ENCODE data around the gene TANGO6.
A peak's percentile ranks its signal among the peaks of the same experiment; 100 is the strongest.

Gene TANGO6

DNA sequence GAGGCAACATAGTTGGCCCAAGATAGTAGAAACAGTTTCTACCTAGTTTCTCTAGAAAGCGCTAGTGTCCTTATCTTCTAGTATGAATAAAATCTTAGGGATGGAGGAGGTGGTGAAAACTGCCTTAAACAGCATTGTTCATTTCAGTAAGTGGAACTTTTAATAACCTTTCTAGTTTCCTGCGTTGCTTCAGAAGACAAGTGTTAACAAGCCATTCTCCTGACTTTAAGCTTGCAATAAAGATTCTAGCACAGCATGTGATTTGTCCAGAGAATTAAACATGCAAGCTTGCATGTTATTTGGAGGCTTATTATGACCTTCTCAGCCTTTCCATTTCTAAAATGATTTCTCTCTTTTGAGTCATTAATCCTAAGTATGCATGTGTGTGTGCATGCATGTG is 72.3 kb downstream of the TANGO6 start:
- DNase-seq (ENCODE audit: low read depth) = no peak
- Histone ChIP-seq H3K9me3 (ENCODE audit: control insufficient read depth, low read length) (no peaks in the 10 kb centered on the region), H3K9ac (ENCODE audit: low read length) (no peak overlapping the region), H3K36me3 (ENCODE audit: control insufficient read depth, insufficient read depth, low read length, severe bottlenecking) (peaks cover 30% of the 10 kb centered on the region), H3K27me3 (replicated peaks; ENCODE audit: control insufficient read depth, insufficient read depth, low read length) (no peaks in the 10 kb centered on the region), H3K4me1 (ENCODE audit: control insufficient read depth, insufficient read depth, low read length) (no peaks in the 10 kb centered on the region), H3K4me3 (ENCODE audit: low read length) (no peak overlapping the region)

DNA sequence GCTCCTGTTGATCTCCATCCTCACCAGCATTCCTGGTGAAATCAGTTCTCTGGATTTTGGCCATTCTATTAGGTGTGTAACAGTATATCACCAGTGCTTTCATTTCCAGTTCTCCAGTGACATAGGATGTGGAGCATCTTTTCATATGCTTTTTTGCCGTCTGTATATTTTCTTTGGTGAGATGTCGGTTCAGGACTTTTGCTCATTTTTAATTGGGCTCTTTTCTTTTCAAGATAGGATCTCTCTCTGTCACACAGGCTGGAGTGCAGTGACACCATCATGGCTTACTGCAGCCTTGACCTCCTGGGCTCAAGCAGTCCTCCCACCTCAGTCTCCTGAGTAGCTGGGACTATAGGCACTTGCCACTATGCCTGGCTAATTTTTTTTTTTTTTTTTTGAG is 74.2 kb downstream of the TANGO6 start:
- Histone ChIP-seq H3K9me3 (ENCODE audit: control insufficient read depth, low read length) (no peaks in the 10 kb centered on the region), H3K9ac (ENCODE audit: low read length) (no peak overlapping the region), H3K4me3 (ENCODE audit: low read length) (no peak overlapping the region), H3K27me3 (replicated peaks; ENCODE audit: control insufficient read depth, insufficient read depth, low read length) (no peaks in the 10 kb centered on the region), H3K4me1 (ENCODE audit: control insufficient read depth, insufficient read depth, low read length) (no peaks in the 10 kb centered on the region), H3K36me3 (ENCODE audit: control insufficient read depth, insufficient read depth, low read length, severe bottlenecking) (peaks cover 30% of the 10 kb centered on the region)
- no peak for DNase-seq (ENCODE audit: low read depth)

DNA sequence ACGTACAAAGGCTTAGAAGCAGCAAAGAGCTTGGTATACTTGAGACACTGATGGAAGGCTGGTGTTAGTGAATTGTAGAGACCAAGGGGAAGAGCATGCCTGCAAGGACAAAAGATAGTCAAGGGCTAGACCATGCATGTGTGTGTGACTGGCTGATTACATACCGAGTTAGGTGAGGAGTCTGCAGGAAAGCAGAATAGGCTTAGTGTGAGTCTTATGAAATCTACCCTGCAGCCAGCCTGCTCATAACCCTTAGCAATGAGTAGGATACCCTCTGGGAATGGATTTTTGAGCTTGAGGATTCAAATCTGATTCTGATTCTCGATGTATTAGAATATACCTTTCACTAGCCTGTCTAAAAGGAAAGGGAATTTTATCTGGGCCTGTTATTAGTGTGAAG is 77.0 kb downstream of the TANGO6 start:
- DNase-seq (ENCODE audit: low read depth) = no peak
- Histone ChIP-seq H3K27me3 (replicated peaks; ENCODE audit: control insufficient read depth, insufficient read depth, low read length) (no peaks in the 10 kb centered on the region), H3K9me3 (ENCODE audit: control insufficient read depth, low read length) (no peaks in the 10 kb centered on the region), H3K4me3 (ENCODE audit: low read length) (no peak overlapping the region), H3K9ac (ENCODE audit: low read length) (no peak overlapping the region), H3K36me3 (ENCODE audit: control insufficient read depth, insufficient read depth, low read length, severe bottlenecking) (peaks cover 28% of the 10 kb centered on the region), H3K4me1 (ENCODE audit: control insufficient read depth, insufficient read depth, low read length) (peaks cover 4% of the 10 kb centered on the region)

DNA sequence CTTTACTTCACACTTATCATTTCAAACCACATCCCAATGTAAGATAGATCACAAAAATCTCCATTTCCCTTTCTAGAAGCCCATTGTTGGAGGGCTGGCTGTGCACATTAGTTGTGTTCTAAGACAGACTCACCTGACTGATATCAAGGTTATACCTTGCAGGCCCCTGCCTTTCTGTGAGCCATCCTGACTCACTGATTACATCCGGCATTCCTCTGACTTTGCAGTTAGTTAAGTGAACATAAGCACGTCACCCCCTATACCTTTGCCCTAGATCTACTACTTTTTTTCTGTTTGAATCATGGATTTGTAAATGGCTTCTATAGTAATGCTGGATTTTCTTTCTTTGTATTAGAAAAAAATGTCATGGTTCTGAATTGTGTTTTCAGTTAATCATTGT is 78.3 kb downstream of the TANGO6 start:
- Histone ChIP-seq H3K36me3 (ENCODE audit: control insufficient read depth, insufficient read depth, low read length, severe bottlenecking) (peaks cover 28% of the 10 kb centered on the region), H3K4me1 (ENCODE audit: control insufficient read depth, insufficient read depth, low read length) (peaks cover 4% of the 10 kb centered on the region), H3K9ac (ENCODE audit: low read length) (no peak overlapping the region), H3K27me3 (replicated peaks; ENCODE audit: control insufficient read depth, insufficient read depth, low read length) (no peaks in the 10 kb centered on the region), H3K9me3 (ENCODE audit: control insufficient read depth, low read length) (no peaks in the 10 kb centered on the region), H3K4me3 (ENCODE audit: low read length) (no peak overlapping the region)
- no peak for DNase-seq (ENCODE audit: low read depth)

DNA sequence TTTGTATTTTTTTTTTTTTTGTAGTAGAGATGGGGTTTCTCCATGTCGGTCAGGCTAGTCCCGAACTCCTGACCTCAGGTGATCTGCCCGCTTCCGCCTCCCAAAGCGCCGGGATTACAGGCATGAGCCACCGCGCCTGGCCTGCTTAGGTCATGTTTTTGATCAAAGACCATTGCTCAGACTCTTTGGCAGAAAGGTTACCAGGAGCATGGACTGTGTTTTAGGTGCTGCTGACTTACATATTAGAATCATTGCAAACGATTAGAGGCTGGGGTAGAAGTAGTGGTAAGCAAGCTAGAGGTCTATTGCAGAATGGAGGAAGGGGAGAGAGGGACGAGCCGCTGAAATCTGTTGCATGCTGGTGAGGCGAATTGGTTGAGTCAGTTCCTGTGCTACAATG is 79.8 kb downstream of the TANGO6 start:
- H3K27me3 ChIP-seq (replicated peaks; ENCODE audit: control insufficient read depth, insufficient read depth, low read length) = no peaks in the 10 kb centered on the region
- H3K9me3 ChIP-seq (ENCODE audit: control insufficient read depth, low read length) = no peaks in the 10 kb centered on the region
- no peak for DNase-seq (ENCODE audit: low read depth)
- no peak overlapping the region for H3K9ac ChIP-seq (ENCODE audit: low read length)
- no peak overlapping the region for H3K4me3 ChIP-seq (ENCODE audit: low read length)
- peaks cover 4% of the 10 kb centered on the region for H3K4me1 ChIP-seq (ENCODE audit: control insufficient read depth, insufficient read depth, low read length)
- H3K36me3 ChIP-seq (ENCODE audit: control insufficient read depth, insufficient read depth, low read length, severe bottlenecking) = peaks cover 28% of the 10 kb centered on the region

DNA sequence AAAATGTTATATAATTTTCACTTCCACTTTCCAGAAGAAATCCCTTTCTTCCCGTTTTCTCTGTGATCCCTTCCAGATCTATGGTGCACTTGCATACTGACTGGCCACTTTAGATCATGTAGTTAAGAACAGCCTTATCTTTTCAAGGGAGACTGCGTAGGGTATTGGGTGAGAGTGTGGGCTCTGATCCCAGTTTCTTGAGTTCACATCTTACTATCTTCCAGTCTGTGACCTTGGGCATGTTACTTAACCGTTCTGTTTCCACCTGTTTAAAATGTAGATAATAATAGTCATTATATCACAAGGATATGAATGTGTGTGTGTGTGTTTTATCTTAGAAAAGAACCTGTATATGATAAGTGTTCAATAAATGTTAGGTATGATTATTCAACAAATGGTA is 83.7 kb downstream of the TANGO6 start:
- peaks cover 37% of the 10 kb centered on the region for H3K36me3 ChIP-seq (ENCODE audit: control insufficient read depth, insufficient read depth, low read length, severe bottlenecking)
- no peaks in the 10 kb centered on the region for H3K9me3 ChIP-seq (ENCODE audit: control insufficient read depth, low read length)
- peaks cover 4% of the 10 kb centered on the region for H3K4me1 ChIP-seq (ENCODE audit: control insufficient read depth, insufficient read depth, low read length)
- H3K4me3 ChIP-seq (ENCODE audit: low read length) = no peak overlapping the region
- no peaks in the 10 kb centered on the region for H3K27me3 ChIP-seq (replicated peaks; ENCODE audit: control insufficient read depth, insufficient read depth, low read length)
- H3K9ac ChIP-seq (ENCODE audit: low read length) = no peak overlapping the region
- DNase-seq (ENCODE audit: low read depth) = no peak

DNA sequence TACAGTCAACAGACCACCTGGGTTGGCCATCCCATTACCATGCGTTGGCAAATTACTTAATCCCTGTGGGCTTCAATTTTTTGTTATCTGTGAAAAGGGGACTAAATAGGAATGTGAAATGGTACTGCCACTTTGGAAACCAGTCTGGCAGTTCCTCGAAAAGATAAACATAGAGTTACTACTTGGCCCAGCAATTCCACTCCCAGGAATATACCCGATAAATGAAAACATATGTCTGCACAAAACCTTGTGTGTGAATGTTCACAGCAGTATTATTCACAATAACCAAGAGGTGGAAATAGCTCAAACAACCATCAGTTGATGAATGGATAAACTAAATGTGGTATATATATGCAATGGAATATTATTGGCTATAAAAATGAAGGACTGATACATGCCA is 87.9 kb downstream of the TANGO6 start:
- H3K9me3 ChIP-seq (ENCODE audit: control insufficient read depth, low read length) = no peaks in the 10 kb centered on the region
- no peak for DNase-seq (ENCODE audit: low read depth)

DNA sequence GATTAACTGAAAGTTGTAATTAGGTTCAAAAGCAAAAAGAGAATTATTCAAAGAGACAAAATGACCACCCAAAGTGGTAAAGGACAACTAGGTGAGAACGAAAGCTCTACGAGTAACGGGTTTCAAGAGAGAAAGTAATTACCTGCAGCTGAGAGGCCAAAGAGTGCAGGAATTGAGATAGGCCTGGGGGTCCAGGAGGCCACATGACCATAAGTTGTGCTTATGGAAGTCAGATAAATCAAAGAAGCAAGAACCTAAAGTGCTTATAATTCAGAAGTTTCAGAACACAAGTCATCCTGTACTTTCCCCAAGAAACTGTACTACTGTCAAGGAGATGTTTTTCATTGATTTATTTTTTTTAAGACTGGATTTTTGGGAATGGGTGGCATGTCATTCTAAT is 91.1 kb downstream of the TANGO6 start:
- no peak overlapping the region for H3K4me3 ChIP-seq (ENCODE audit: low read length)
- no peak for DNase-seq (ENCODE audit: low read depth)
- H3K36me3 ChIP-seq (ENCODE audit: control insufficient read depth, insufficient read depth, low read length, severe bottlenecking) = peaks cover 37% of the 10 kb centered on the region
- peaks cover 7% of the 10 kb centered on the region for H3K4me1 ChIP-seq (ENCODE audit: control insufficient read depth, insufficient read depth, low read length)
- no peak overlapping the region for H3K9ac ChIP-seq (ENCODE audit: low read length)
- H3K27me3 ChIP-seq (replicated peaks; ENCODE audit: control insufficient read depth, insufficient read depth, low read length) = no peaks in the 10 kb centered on the region
- no peaks in the 10 kb centered on the region for H3K9me3 ChIP-seq (ENCODE audit: control insufficient read depth, low read length)

More for the DNA sequence above, 87.9 kb downstream of the TANGO6 start:
- peaks cover 56% of the 10 kb centered on the region for H3K36me3 ChIP-seq (ENCODE audit: control insufficient read depth, insufficient read depth, low read length, severe bottlenecking)
- no peaks in the 10 kb centered on the region for H3K4me1 ChIP-seq (ENCODE audit: control insufficient read depth, insufficient read depth, low read length)
- no peak overlapping the region for H3K4me3 ChIP-seq (ENCODE audit: low read length)
- H3K27me3 ChIP-seq (replicated peaks; ENCODE audit: control insufficient read depth, insufficient read depth, low read length) = no peaks in the 10 kb centered on the region
- H3K9ac ChIP-seq (ENCODE audit: low read length) = no peak overlapping the region

DNA sequence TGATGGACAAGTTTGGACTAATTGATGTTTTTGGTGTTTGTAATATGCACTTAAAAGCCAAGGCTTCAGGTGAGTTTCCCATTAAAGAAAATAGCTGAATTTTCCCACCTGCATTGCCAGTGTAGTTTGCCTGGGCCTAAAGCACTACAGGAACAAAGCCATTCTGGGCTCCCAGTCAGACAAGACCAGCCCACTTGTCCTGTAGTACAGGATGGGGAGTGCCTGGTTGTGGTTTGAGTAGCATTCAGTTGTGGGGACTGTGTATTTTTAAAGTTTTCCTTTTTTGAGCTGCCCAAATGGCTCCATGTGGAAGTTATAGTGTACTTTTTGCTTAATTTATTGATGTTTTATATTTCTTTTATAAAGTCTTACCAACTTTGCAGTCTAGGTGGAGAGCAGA is 91.7 kb downstream of the TANGO6 start:
- Histone ChIP-seq H3K27me3 (replicated peaks; ENCODE audit: control insufficient read depth, insufficient read depth, low read length) (no peaks in the 10 kb centered on the region), H3K4me1 (ENCODE audit: control insufficient read depth, insufficient read depth, low read length) (peaks cover 7% of the 10 kb centered on the region), H3K9me3 (ENCODE audit: control insufficient read depth, low read length) (no peaks in the 10 kb centered on the region), H3K36me3 (ENCODE audit: control insufficient read depth, insufficient read depth, low read length, severe bottlenecking) (peaks cover 31% of the 10 kb centered on the region), H3K4me3 (ENCODE audit: low read length) (no peak overlapping the region), H3K9ac (ENCODE audit: low read length) (no peak overlapping the region)
- no peak for DNase-seq (ENCODE audit: low read depth)

DNA sequence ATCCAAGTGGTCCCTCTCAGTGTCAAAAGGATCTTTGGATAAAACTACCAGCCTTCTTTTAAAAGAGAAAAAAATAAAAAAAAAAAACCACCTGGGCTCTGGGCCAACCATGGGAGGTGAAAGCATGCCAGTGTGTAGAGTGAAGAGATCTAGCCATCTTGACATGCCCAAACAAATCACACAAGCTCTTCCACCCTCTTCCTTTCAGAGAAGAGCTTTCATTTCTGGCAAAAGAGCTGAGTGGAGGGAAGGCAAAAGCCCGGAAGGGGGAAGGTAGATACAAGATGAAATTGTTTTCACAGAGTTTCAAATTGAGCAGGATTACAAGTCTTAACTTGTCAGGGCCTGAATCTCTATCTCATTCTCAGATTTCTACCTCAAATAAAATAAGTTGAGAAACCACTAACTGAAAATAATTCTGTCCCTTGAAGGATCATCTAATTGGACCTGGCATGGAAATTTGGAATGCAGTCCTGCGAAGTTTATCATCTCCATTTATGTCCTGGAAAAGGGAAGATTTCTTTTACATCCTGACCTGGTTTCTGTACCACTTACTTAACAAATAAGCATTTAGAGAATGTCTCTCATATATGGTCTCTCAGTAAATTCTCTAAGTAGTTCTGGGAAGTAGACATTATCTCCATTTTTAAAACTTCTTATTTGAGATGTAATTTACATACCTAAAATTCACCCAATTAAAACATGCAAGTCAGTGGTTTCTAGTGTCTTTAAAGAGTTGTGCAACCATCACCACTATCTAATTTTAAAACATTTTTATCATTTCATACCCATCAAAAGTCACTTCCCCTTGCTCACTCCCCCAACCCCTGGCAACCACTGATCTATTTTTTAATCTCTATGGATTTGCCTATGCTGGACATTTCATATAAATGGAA is 93.7 kb downstream of the TANGO6 start:
- Histone ChIP-seq H3K4me1 (ENCODE audit: control insufficient read depth, insufficient read depth, low read length) (peaks cover 7% of the 10 kb centered on the region), H3K27me3 (replicated peaks; ENCODE audit: control insufficient read depth, insufficient read depth, low read length) (no peaks in the 10 kb centered on the region), H3K9me3 (ENCODE audit: control insufficient read depth, low read length) (no peaks in the 10 kb centered on the region), H3K4me3 (ENCODE audit: low read length) (no peak overlapping the region), H3K36me3 (ENCODE audit: control insufficient read depth, insufficient read depth, low read length, severe bottlenecking) (peaks cover 19% of the 10 kb centered on the region), H3K9ac (ENCODE audit: low read length) (no peak overlapping the region)
- DNase-seq (ENCODE audit: low read depth) = peak; percentile 54

DNA sequence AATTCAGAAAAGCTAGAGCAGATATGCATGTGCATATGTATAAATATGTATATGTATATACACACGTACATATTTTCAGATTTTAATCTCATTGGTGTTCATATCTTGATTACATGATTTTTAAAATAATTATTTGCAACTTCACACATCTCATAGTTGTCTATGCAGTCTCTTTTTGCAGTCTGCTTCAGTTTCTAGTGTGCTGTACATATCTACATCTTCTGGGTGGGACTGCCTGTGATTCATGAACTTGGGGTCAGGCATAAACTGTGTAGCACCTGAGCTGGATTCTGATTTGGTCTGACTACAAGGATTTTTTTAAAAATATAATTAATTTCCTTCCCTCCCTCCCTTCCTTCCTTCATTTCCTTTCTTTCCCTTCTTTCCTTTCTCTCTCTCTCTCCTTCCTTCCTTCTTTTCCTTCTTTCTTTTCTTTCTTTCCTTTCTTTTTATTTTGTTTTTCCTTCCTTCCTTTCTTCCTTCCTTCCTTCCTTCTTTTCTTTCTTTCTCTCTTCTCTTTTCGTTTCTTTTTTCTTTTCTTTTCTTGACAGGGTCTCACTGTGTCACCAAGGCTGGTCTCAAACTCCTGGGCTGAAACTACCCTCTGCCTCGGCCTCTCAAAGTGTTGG is 96.5 kb downstream of the TANGO6 start:
- Histone ChIP-seq H3K4me1 (ENCODE audit: control insufficient read depth, insufficient read depth, low read length) (peaks cover 7% of the 10 kb centered on the region), H3K9me3 (ENCODE audit: control insufficient read depth, low read length) (no peaks in the 10 kb centered on the region), H3K4me3 (ENCODE audit: low read length) (no peak overlapping the region), H3K9ac (ENCODE audit: low read length) (no peak overlapping the region), H3K27me3 (replicated peaks; ENCODE audit: control insufficient read depth, insufficient read depth, low read length) (no peaks in the 10 kb centered on the region), H3K36me3 (ENCODE audit: control insufficient read depth, insufficient read depth, low read length, severe bottlenecking) (peaks cover 6% of the 10 kb centered on the region)
- DNase-seq (ENCODE audit: low read depth) = no peak
